ENCODE results near the gene SESTD1. TPM values are rescaled to one million over a fixed set of nuclear protein-coding genes. Genes with fewer than 3 reads are reported as not detected.
A peak's percentile ranks its signal among the peaks of the same experiment; 100 is the strongest.
"Not testable (repeated sequence)": the region's sequence is repeated elsewhere in the genome, so short reads cannot be mapped to it uniquely, and the experiment has no call there.

The SESTD1 gene
- total RNA-seq, 3 donors from 2014 or later, result 2.7 to 6.2 (median 4.8) TPM

- H3K4me3 Mint-ChIP-seq, result no peak overlapping the region
- no peak for DNase-seq
Observed at GRCh38 chr2:179106676-179107428, 157.8 kb downstream of the SESTD1 start.

GRCh38 chr2:179106342-179106675 lies 158.3 kb downstream of the SESTD1 start:
- H3K36me3 Mint-ChIP-seq (ENCODE audit: insufficient read depth), result peaks cover 3% of the 10 kb centered on the region
- no peak overlapping the region for H3K4me3 Mint-ChIP-seq
- peaks cover 25% of the 10 kb centered on the region for H3K4me1 Mint-ChIP-seq (ENCODE audit: low read depth)
- ATAC-seq (no peak), DNase-seq (no peak)
- no peaks in the 10 kb centered on the region for H3K27me3 Mint-ChIP-seq (ENCODE audit: low read depth)
- H3K9me3 Mint-ChIP-seq, result no peaks in the 10 kb centered on the region

More at GRCh38 chr2:179106676-179107428, 157.8 kb downstream of the SESTD1 start:
- peaks cover 3% of the 10 kb centered on the region for H3K36me3 Mint-ChIP-seq (ENCODE audit: insufficient read depth)
- peak; percentile 49 to 58 for ATAC-seq
- H3K27me3 Mint-ChIP-seq (ENCODE audit: low read depth), result no peaks in the 10 kb centered on the region
- no peaks in the 10 kb centered on the region for H3K9me3 Mint-ChIP-seq
- peaks cover 25% of the 10 kb centered on the region for H3K4me1 Mint-ChIP-seq (ENCODE audit: low read depth)

GRCh38 chr2:179104736-179105135 lies 159.9 kb downstream of the SESTD1 start:
- Mint-ChIP-seq H3K36me3 (ENCODE audit: insufficient read depth) (peaks cover 3% of the 10 kb centered on the region), H3K27me3 (ENCODE audit: low read depth) (no peaks in the 10 kb centered on the region), H3K4me1 (ENCODE audit: low read depth) (peaks cover 25% of the 10 kb centered on the region), H3K4me3 (no peak overlapping the region), H3K9me3 (no peaks in the 10 kb centered on the region)
- peak in 1 of 2 donors; percentile 47 for ATAC-seq
- DNase-seq, result no peak

- no peaks in the 10 kb centered on the region for H3K36me3 Mint-ChIP-seq (ENCODE audit: insufficient read depth)
- no peak for ATAC-seq
- H3K4me3 Mint-ChIP-seq, result no peak overlapping the region
- peaks cover 18% of the 10 kb centered on the region for H3K4me1 Mint-ChIP-seq (ENCODE audit: low read depth)
- H3K9me3 Mint-ChIP-seq, result no peaks in the 10 kb centered on the region
- DNase-seq, result no peak
- H3K27me3 Mint-ChIP-seq (ENCODE audit: low read depth), result no peaks in the 10 kb centered on the region
Observed at GRCh38 chr2:179098080-179098689, 166.4 kb downstream of the SESTD1 start.

DNA sequence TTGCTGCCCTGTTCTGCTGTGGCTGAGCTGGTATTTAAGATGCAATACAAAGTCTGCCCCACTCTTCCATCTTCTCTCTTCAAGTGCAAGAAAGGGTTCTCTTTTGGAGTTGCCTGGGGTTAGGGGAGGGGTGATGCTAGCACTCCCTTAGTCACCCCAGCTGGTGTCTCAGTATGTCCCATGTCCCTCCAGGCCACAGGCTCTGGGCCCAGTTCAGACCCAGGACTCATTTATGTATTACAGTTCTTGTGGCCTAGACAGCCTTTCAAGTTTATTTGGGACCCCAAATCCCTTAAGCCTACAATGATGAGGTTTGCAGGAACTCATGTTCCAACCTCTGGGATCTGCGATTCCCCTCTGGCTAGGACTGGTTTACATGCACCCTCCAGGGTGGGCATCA lies 167.5 kb downstream of the SESTD1 start:
- H3K36me3 Mint-ChIP-seq (ENCODE audit: insufficient read depth), result no peaks in the 10 kb centered on the region
- H3K9me3 Mint-ChIP-seq, result no peaks in the 10 kb centered on the region
- ATAC-seq (no peak), DNase-seq (no peak)
- no peak overlapping the region for H3K4me3 Mint-ChIP-seq
- no peaks in the 10 kb centered on the region for H3K27me3 Mint-ChIP-seq (ENCODE audit: low read depth)
- peaks cover 18% of the 10 kb centered on the region for H3K4me1 Mint-ChIP-seq (ENCODE audit: low read depth)

GRCh38 chr2:179096090-179096489 lies 168.5 kb downstream of the SESTD1 start:
- Mint-ChIP-seq H3K9me3 (no peaks in the 10 kb centered on the region), H3K4me3 (no peak overlapping the region), H3K4me1 (ENCODE audit: low read depth) (peaks cover 18% of the 10 kb centered on the region), H3K27me3 (ENCODE audit: low read depth) (no peaks in the 10 kb centered on the region), H3K36me3 (ENCODE audit: insufficient read depth) (no peaks in the 10 kb centered on the region)
- DNase-seq, result no peak
- ATAC-seq, result peak; percentile 23 to 38

- DNase-seq; H3K36me3 Mint-ChIP-seq (ENCODE audit: insufficient read depth); H3K4me3 Mint-ChIP-seq; ATAC-seq; H3K27me3 Mint-ChIP-seq (ENCODE audit: low read depth); H3K9me3 Mint-ChIP-seq: not testable (repeated sequence)
- peaks cover 18% of the 10 kb centered on the region for H3K4me1 Mint-ChIP-seq (ENCODE audit: low read depth)
Observed at GRCh38 chr2:179092912-179093311, 171.7 kb downstream of the SESTD1 start.

GRCh38 chr2:179082697-179083096 lies 181.9 kb downstream of the SESTD1 start:
- peaks cover 17% of the 10 kb centered on the region for H3K9me3 Mint-ChIP-seq
- H3K36me3 Mint-ChIP-seq (ENCODE audit: insufficient read depth), result no peaks in the 10 kb centered on the region
- H3K27me3 Mint-ChIP-seq (ENCODE audit: low read depth), result no peaks in the 10 kb centered on the region
- ATAC-seq, result no peak
- DNase-seq, result no peak
- H3K4me3 Mint-ChIP-seq, result no peak overlapping the region
- no peaks in the 10 kb centered on the region for H3K4me1 Mint-ChIP-seq (ENCODE audit: low read depth)

DNA sequence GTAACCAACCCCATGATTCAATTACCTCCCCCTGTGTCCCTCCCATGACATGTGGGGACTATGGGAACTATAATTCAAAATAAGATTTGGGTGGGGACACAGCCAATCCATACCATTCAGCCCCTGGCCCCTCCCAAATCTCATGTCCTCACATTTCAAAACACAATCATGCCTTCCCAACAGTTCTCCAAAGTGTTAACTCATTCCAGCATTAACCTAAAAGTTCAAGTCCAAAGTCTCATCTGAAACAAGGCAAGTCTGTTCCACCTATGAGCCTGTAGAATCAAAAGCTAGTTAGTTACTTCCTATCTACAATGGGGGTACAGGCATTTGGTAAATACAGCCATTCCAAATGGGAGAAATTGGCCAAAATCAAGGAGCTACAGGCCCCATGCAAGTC lies 182.7 kb downstream of the SESTD1 start:
- Mint-ChIP-seq H3K4me1 (ENCODE audit: low read depth) (no peaks in the 10 kb centered on the region), H3K27me3 (ENCODE audit: low read depth) (no peaks in the 10 kb centered on the region), H3K4me3 (no peak overlapping the region), H3K9me3 (peaks cover 22% of the 10 kb centered on the region), H3K36me3 (ENCODE audit: insufficient read depth) (no peaks in the 10 kb centered on the region)
- no peak for ATAC-seq
- no peak for DNase-seq

GRCh38 chr2:179072527-179072926 lies 192.1 kb downstream of the SESTD1 start:
- H3K4me1 Mint-ChIP-seq (ENCODE audit: low read depth), result no peaks in the 10 kb centered on the region
- H3K36me3 Mint-ChIP-seq (ENCODE audit: insufficient read depth), result no peaks in the 10 kb centered on the region
- DNase-seq, result no peak
- no peaks in the 10 kb centered on the region for H3K27me3 Mint-ChIP-seq (ENCODE audit: low read depth)
- H3K9me3 Mint-ChIP-seq, result peaks cover 6% of the 10 kb centered on the region
- no peak overlapping the region for H3K4me3 Mint-ChIP-seq
- no peak for ATAC-seq

DNA sequence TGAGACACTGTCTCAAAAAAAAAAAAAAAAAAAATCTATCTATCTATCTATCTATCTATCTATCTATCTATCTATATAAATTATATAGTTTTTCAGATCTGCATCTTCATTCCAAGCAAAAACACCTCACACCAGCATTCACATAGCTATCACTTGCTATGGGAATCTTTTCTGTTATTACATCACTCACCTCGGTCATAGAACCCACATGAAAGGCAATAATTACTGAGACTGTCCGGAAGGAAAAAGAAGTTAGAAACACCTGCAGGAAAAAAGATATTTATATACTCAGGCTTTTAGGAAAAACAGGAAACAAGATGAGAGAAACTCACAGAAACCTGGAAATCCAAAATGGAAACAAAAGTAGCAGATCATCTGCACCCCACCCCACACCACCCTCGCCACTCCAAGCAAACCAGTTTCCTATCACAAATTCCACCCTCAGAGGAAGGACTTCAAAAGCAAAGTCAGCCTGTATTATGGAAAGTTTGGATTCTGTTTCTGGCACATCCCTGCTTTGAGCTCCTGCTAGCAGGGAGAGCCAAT lies 192.7 kb downstream of the SESTD1 start:
- Mint-ChIP-seq H3K4me1 (ENCODE audit: low read depth) (no peaks in the 10 kb centered on the region), H3K9me3 (peaks cover 3% of the 10 kb centered on the region), H3K36me3 (ENCODE audit: insufficient read depth) (no peaks in the 10 kb centered on the region), H3K27me3 (ENCODE audit: low read depth) (no peaks in the 10 kb centered on the region), H3K4me3 (no peak overlapping the region)
- no peak for ATAC-seq
- no peak for DNase-seq

GRCh38 chr2:179070895-179071294 lies 193.7 kb downstream of the SESTD1 start:
- Mint-ChIP-seq H3K9me3 (peaks cover 3% of the 10 kb centered on the region), H3K27me3 (ENCODE audit: low read depth) (no peaks in the 10 kb centered on the region), H3K36me3 (ENCODE audit: insufficient read depth) (no peaks in the 10 kb centered on the region), H3K4me3 (no peak overlapping the region), H3K4me1 (ENCODE audit: low read depth) (no peaks in the 10 kb centered on the region)
- ATAC-seq, result no peak
- DNase-seq, result no peak

GRCh38 chr2:179069685-179070084 lies 194.9 kb downstream of the SESTD1 start:
- Mint-ChIP-seq H3K27me3 (ENCODE audit: low read depth) (no peaks in the 10 kb centered on the region), H3K4me3 (no peak overlapping the region), H3K36me3 (ENCODE audit: insufficient read depth) (no peaks in the 10 kb centered on the region), H3K9me3 (peaks cover 3% of the 10 kb centered on the region), H3K4me1 (ENCODE audit: low read depth) (no peaks in the 10 kb centered on the region)
- no peak for ATAC-seq
- no peak for DNase-seq

GRCh38 chr2:179068991-179069643 lies 195.5 kb downstream of the SESTD1 start:
- Mint-ChIP-seq H3K4me3 (no peak overlapping the region), H3K27me3 (ENCODE audit: low read depth) (no peaks in the 10 kb centered on the region), H3K36me3 (ENCODE audit: insufficient read depth) (no peaks in the 10 kb centered on the region), H3K4me1 (ENCODE audit: low read depth) (no peaks in the 10 kb centered on the region), H3K9me3 (peaks cover 3% of the 10 kb centered on the region)
- no peak for ATAC-seq
- no peak for DNase-seq
